ENCODE results near the gene ATP1A4. TPM values are rescaled to one million over a fixed set of nuclear protein-coding genes. Genes with fewer than 3 reads are reported as not detected.
A peak's percentile ranks its signal among the peaks of the same experiment; 100 is the strongest.

Gene ATP1A4
- total RNA-seq, 1 experiment from 2014 or later: not detected

DNA sequence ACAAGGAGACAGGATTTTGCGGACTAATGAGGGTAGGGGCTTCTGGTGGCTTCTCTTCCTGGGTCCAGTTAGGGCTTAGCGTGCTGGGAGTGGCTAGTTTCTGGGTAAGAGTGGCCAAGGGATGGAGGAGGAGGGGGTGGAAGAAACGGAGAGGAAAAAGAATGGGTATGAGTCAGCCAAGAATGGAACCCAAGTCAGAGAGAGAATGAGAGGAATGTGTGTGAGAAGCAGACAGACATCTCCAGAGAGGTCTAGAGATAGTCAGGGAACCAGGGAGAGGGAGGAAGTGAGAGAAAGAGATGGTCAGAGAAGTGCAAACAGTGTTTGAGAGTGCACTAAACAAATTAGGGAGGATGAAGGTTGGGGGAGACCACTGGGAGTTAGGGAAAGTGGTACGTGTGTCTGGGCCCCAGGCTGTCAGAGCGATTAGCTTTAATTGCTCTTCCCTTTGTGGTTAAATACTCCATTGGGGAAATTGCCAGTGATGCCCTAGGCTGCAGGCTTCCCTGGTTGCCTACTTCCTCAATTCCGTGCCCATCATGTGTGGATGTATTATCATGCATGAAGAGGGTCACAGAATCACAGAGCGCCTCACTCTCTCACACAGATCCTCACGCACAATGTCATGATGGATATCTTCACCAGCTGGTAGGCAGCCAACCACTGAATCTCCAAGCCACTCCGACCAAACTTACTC is 55.2 kb downstream of the ATP1A4 start:
- peak overlapping the region; percentile 80 to 87 for H3K4me3 ChIP-seq (ENCODE audit: low read depth in 2 of 2, low read length in 2 of 2)
- ATAC-seq (no peak), DNase-seq (ENCODE audit: low read depth, low spot score) (no peak)
- intact Hi-C loops (cut with micrococcal nuclease; ENCODE audit: unreplicated experiment) (no loop called here), in situ Hi-C loops (cut with HindIII; ENCODE audit: low pct_unique_long_range_greater_than_20kb, low sequenced_read_pairs) (no loop called here)
- H3K4me1 ChIP-seq (ENCODE audit: control insufficient read depth, insufficient read depth, low read length): peaks cover 17% of the 10 kb centered on the region
- CTCF ChIA-PET: interaction anchor here (1.4 kb wide), 1 partner anchor 13 kb away, joined by 3 read pairs; no protein-coding TSS in a partner anchor
- H3K27me3 ChIP-seq (ENCODE audit: control insufficient read depth, insufficient read depth, low read length): no peaks in the 10 kb centered on the region
- POLR2A ChIA-PET: no interaction called here
- peaks cover 3% of the 10 kb centered on the region; the same call in 1 of the 2 replicates for H3K36me3 ChIP-seq (ENCODE audit: control insufficient read depth, insufficient read depth, low read length)
- TSS peak; percentile 64 for BruUV-seq (replicated peaks)
- no peak for TF ChIP-seq TCF7L2 (IDR thresholded peaks at IDR 0.05; ENCODE audit: low read depth, low read length)
- TF ChIP-seq POLR2AphosphoS5 (IDR thresholded peaks at IDR 0.05; ENCODE audit: low read depth, low read length): no peak
- TF ChIP-seq REST (IDR thresholded peaks at IDR 0.05; ENCODE audit: insufficient read depth in 1 of 2, low read depth in 2 of 2, low read length in 1 of 2): no peak
- no peaks in the 10 kb centered on the region for H3K9me3 ChIP-seq (ENCODE audit: control insufficient read depth, insufficient read depth, low read depth, low read length)
- peak overlapping the region; percentile 83 for H3K27ac ChIP-seq (ENCODE audit: low read length)

- ChIA-PET POLR2A (no interaction called here), CTCF (no interaction called here)
- Histone ChIP-seq H3K4me1 (ENCODE audit: control insufficient read depth, insufficient read depth, low read length) (peaks cover 17% of the 10 kb centered on the region), H3K27me3 (ENCODE audit: control insufficient read depth, insufficient read depth, low read length) (no peaks in the 10 kb centered on the region), H3K9me3 (ENCODE audit: control insufficient read depth, insufficient read depth, low read depth, low read length) (no peaks in the 10 kb centered on the region), H3K4me3 (ENCODE audit: low read depth in 2 of 2, low read length in 2 of 2) (no peak overlapping the region; a peak in 1 of 4 replicates), H3K36me3 (ENCODE audit: control insufficient read depth, insufficient read depth, low read length) (peaks cover 5% of the 10 kb centered on the region), H3K27ac (ENCODE audit: low read length) (no peak overlapping the region)
- DNase-seq (ENCODE audit: low read depth, low spot score) (no peak), ATAC-seq (no peak)
- BruUV-seq (replicated peaks): no TSS peak
- intact Hi-C loops (cut with micrococcal nuclease; ENCODE audit: unreplicated experiment) (no loop called here), in situ Hi-C loops (cut with HindIII; ENCODE audit: low pct_unique_long_range_greater_than_20kb, low sequenced_read_pairs) (no loop called here)
- TF ChIP-seq SIN3A (IDR thresholded peaks at IDR 0.05; ENCODE audit: borderline replicate concordance, insufficient read depth, low read depth, low read length): no peak
These were observed 55.8 kb downstream of the ATP1A4 start for GRCh38 chr1:160207118-160207650.

DNA sequence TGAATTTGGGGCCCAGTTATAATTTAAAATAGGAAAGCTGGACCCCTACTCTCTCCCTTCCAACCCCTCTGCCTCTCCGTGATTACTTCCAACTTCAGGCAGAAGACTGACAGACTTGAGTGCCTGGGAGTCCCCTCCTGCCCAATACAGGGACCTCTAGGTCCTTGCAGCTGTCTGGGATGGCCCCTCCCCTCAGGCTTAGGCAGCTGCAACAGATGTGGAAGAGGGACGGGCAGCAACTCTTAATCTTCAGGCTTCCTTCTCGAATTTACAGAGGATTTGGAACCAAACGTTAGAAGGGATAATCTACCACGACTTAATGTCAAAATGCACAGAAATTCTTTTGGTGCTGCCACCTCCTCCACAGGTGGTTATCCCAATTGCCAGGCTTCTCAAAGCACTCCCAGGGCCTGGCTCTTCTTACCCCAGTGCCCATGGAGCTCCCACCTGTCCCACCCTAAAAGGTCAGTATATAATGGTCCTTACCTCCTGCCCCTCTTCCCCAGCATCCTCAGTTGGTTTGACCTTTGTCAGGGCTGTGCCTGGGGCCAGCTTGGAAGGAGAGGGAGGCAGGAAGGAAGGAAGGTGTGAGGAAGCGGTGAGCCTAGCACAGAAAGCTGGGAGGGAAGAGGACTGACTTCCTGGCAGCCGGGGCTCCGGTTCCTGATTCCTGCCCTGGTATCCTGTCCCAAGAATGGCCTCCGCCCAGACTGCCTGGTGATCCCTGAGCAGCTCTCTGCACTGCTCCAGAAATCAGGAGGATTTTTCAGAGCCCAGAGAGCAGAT is 56.6 kb downstream of the ATP1A4 start:
- CTCF ChIA-PET: interaction anchor here (0.6 to 1.4 kb wide), 2 partner anchors 15 to 17 kb away, joined by 3 read pairs; no protein-coding TSS in a partner anchor
- H3K9me3 ChIP-seq (ENCODE audit: control insufficient read depth, insufficient read depth, low read depth, low read length): no peaks in the 10 kb centered on the region
- H3K36me3 ChIP-seq (ENCODE audit: control insufficient read depth, insufficient read depth, low read length): peaks cover 5% of the 10 kb centered on the region
- in situ Hi-C loops (cut with HindIII; ENCODE audit: low pct_unique_long_range_greater_than_20kb, low sequenced_read_pairs) (no loop called here), intact Hi-C loops (cut with micrococcal nuclease; ENCODE audit: unreplicated experiment) (no loop called here)
- no peak overlapping the region for H3K27ac ChIP-seq (ENCODE audit: low read length)
- H3K4me3 ChIP-seq (ENCODE audit: low read depth in 2 of 2, low read length in 2 of 2): no peak overlapping the region
- no peak for TF ChIP-seq SIN3A (IDR thresholded peaks at IDR 0.05; ENCODE audit: borderline replicate concordance, insufficient read depth, low read depth, low read length)
- TF ChIP-seq REST (IDR thresholded peaks at IDR 0.05; ENCODE audit: insufficient read depth in 1 of 2, low read depth in 2 of 2, low read length in 1 of 2): no peak
- no peak for TF ChIP-seq TCF7L2 (IDR thresholded peaks at IDR 0.05; ENCODE audit: low read depth, low read length)
- TF ChIP-seq, protein P1, sequence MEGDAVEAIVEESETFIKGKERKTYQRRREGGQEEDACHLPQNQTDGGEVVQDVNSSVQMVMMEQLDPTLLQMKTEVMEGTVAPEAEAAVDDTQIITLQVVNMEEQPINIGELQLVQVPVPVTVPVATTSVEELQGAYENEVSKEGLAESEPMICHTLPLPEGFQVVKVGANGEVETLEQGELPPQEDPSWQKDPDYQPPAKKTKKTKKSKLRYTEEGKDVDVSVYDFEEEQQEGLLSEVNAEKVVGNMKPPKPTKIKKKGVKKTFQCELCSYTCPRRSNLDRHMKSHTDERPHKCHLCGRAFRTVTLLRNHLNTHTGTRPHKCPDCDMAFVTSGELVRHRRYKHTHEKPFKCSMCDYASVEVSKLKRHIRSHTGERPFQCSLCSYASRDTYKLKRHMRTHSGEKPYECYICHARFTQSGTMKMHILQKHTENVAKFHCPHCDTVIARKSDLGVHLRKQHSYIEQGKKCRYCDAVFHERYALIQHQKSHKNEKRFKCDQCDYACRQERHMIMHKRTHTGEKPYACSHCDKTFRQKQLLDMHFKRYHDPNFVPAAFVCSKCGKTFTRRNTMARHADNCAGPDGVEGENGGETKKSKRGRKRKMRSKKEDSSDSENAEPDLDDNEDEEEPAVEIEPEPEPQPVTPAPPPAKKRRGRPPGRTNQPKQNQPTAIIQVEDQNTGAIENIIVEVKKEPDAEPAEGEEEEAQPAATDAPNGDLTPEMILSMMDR (IDR thresholded peaks at IDR 0.05): no peak
- TF ChIP-seq POLR2AphosphoS5 (IDR thresholded peaks at IDR 0.05; ENCODE audit: low read depth, low read length): no peak
- no peak for ATAC-seq
- no peaks in the 10 kb centered on the region for H3K27me3 ChIP-seq (ENCODE audit: control insufficient read depth, insufficient read depth, low read length)
- H3K4me1 ChIP-seq (ENCODE audit: control insufficient read depth, insufficient read depth, low read length): peaks cover 17% of the 10 kb centered on the region
- BruUV-seq (replicated peaks): no TSS peak
- DNase-seq (ENCODE audit: low read depth, low spot score): no peak
- POLR2A ChIA-PET: no interaction called here

Data from Panc1 (cell line).